NCI-H510A (cell line): ENCODE results near the gene ACOX2.

Source experiments
- DNase-seq: peaks from one replicate; lab custom pipeline; 2025; lab: John Stamatoyannopoulos, UW

The ACOX2 gene

GRCh38 chr3:58536501-58537411, at the start of gene ACOX2:
ACOX2 (minus strand) TSS chr3:58537190; CDS start chr3:58535106, 2,084 bp downstream.
- no peak for DNase-seq

GRCh38 chr3:58585994-58586393, 49.0 kb upstream of the ACOX2 start:
- DNase-seq = no peak

DNA sequence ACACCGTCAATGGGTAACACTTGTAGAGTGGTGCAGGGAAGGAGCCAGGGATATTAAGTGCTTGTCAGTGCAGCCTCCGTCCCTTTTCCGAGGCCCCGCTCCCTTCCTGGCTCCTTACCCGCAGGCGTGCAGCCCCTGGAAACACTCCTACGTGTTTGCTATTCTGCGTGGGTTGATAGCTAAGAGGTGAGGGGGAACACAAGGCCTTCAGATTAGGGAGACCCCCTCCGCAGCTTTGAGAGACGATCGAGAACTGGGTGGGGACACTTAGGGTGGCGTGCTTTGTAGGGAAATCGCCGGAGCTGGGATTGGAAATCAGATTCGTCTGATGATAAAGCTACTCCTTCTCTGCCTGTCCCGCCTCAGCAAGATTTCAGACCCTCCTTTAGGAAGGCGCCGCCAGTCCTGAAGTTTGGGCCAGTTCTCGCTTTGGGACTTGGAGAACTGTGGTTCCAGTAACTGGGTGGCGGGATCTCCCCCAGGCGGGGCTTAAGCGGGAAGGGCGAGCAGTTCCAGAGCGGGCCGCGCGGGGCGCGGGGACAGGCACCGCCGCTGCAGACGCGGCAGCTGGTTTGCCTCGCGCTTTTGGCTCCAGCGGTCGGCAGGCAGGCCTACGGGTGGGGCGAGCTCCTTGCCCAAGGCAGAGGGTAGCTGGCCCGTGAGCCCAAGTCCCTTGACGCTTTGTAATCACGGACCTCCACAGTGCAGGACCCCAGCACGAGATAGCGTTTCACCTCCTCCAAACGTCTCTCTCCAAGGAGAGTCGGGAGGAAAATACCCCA, 48.2 kb upstream of the ACOX2 start:
- DNase-seq = peak; percentile 55

DNA sequence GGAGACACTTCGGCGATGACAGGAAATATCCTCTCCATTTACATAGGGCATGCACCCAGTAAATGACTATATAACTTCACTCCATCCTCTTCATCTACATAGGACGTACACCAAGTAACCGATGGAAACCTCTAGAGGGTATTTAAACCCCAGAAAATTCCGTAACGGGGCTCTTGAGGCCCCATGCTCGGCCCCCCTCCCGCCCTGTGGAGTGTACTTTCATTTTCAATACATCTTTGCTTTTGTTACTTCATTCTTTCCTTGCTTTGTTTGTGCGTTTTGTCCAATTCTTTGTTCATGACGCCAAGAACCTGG, 47.7 kb upstream of the ACOX2 start:
- DNase-seq = no peak

DNA sequence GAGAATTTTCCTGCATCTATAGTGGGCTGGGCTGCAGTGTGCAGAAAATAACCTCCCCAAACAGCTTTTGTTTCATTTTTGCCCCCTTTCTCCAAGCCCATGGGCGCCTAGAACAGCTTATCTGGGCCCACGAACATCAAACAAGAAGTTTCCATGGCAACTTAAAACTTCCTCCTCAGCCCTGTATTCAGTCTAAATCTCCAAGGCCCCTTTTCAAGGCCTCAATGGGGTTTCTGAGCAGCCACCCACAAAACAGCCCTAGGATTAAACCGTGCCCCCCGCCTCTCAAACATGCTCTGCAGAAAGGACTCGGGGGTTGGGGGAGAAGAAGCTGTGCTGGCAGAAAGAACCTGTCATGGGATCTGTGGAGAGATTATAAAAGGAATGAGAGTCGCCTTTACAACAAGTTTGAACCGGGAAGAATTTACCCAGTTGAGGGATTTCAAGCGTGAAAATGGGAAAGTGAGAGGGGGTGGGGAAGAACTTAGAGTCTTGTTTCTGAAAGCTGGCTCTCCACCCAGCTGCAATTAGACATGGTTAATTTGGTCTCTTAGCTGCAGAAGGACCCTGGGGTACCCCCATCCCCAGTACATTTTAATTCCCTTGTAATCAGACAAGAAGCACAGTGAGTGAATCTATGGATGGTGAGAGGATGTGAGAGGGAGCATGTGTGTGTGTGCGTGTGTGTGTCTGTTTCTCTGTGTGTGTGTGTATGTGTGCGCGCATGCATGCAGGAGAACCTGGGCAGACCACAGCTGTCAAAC, 44.5 kb upstream of the ACOX2 start:
- DNase-seq = no peak

DNA sequence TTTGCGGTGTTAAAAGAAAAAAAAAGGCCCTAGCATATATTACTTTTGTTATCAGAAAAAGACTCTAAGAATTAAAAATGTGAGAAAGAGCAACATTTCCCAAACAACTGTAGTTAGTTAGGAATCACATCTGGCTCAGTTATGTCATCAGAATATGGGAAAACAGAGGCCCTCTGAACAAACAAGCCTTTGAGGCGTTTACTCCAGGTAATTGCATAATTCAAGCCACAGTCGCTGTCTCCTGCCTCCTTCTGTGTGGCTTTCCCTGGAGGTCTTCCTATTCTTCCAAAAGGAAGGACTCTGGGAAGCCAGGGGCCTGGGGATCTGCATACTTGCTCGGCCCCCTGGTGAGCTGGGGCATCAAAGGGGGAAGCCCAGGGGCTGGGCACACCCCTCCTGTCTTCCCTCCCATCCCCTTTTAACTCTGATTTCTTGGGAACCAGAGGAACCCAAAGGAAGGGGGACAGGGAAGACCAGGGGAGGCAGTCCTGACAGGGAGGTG, 43.9 kb upstream of the ACOX2 start:
- no peak for DNase-seq

DNA sequence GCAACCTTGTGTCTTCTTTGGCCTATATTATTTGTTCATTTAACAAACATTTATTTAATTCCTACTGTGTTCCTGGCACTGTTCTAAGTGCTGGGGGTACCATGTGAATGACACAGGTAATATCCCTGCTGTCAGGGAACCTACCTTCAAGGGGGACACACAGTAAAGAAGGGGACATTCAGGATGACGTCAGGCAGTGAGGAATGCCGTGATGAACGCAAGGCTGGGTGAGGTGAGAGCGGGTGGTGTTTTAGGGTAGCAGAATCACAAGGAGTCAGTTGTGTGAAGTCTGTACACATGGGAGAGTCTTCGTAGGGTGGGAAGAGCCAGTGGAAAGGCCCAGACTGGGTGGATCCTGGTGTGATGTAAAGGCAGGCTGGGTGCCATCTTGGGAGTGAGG, 41.9 kb upstream of the ACOX2 start:
- DNase-seq = no peak

- DNase-seq = no peak
These were observed 40.4 kb upstream of the ACOX2 start, which contains the start of gene FAM107A for GRCh38 chr3:58577269-58577821. FAM107A (minus strand) TSS chr3:58577391; CDS start chr3:58569860, 7,531 bp downstream.

DNA sequence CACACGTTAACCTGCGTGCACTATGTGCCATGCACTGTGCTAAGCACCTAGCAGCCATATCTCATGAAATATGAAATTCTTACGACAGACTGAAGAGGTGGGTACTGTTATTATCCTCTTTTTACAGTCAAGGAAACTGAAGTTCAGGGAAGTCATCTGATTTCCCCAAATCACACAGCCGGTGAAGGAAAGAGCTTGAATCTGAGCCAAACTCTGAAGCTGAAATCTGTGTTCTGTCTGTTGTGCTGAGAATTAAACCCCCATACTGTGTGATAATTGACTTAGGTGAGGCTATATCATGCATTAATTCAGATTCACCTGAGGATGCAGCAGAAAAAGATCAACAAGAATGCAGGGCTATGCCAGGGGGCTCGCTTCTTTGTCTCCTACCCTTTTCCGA, 39.7 kb upstream of the ACOX2 start:
- DNase-seq = no peak

DNA sequence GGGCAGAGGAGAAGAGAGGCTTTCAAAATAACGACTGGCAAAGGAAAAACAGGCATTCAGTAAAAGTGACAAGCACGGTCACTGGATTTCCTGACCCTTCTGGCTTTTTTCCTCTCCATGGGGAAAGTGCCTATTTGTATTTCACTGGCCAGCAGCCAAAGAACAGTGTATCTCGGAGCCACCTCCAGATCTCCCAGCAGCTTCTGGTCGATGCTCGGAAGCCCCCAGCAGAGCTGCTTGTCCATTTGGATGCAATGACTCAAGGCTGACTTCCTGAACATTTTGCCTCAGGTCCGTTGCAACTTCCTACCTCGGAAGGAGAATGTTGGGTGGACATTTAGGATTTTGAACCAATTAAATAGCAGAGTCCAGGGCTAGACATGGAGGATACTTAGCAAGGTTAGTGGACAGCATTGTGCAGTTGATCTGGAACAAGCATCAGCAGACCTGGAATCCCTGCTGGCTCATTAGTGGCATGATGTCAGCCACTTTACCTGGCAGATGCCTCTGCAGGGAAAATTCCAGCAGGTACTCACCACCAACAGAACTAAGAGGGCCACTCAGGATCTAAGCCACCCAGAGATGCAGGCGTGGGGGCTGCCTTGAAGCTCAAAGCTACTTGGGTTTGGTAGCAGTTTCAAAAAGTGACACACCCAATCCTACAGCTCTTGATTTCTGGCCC, 39.1 kb upstream of the ACOX2 start:
- DNase-seq = no peak

DNA sequence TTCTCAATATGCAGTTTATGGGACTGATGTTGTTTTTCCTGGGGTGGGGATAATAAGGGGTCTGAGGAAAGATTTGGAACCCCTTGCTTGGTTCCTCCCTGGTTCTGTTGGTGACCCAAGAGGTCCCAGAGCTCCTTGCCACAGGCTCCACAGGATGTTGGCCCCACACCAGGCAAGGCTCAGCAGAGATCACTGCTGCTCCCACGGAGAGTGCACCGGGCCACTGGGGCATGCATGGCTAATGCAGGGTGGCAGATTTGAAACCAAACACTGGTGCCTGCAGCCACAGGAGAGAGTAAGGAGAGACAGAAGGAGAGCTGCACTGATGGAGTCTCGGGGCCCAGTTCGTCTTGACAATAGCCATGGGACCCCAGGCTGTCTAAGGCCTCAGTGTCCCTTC, 37.7 kb upstream of the ACOX2 start:
- no peak for DNase-seq

DNA sequence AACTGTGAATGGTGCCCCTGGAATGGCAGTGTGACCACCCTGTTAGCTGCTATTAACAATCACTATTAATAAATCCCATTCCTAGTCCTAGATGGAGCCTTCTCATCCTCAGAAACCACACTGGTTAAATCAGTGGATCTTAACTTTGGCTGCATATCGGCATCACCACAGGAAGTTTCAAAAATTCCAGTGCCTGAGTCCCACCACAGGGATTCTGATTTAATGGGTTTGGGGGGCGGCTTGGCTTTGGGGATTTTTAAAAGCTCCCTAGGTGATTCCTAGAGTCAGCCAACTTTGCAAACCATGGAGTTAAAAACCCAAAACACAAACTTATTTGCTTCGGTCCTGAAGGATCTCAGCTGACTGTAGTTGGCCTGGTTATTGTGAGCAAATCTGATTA, 37.1 kb upstream of the ACOX2 start:
- no peak for DNase-seq

GRCh38 chr3:58573640-58574039, 36.6 kb upstream of the ACOX2 start:
- no peak for DNase-seq

GRCh38 chr3:58572634-58573230, 35.7 kb upstream of the ACOX2 start:
- DNase-seq = no peak

DNA sequence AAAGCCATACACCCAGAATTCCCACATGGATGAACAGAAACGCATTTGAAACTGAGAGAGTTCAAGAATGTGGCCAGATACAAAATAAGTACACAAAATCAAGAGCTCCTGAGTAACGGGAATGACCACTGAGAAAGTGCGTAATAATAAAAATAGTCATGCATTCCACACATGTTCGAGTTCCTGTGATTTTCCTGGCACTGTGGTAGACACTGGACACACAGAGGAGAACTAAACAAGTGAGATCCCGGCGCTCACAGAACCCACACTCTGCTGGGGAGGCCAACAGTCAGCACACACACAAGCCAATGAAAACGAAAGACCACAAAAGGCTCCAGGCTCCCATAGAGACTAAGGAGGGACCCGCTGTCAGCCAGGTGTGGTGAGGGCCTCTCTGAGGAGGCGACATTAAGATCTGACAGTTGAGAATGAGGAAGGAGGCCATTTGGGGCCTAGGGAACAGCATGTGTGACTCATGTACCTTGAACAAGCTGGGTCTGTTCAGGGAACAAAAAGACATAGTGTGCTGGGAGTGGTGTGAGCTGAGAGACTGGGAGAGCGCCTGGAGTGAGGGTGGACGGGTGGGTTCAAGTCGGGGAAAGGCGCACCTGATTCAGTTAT, 35.1 kb upstream of the ACOX2 start:
- DNase-seq = no peak

DNA sequence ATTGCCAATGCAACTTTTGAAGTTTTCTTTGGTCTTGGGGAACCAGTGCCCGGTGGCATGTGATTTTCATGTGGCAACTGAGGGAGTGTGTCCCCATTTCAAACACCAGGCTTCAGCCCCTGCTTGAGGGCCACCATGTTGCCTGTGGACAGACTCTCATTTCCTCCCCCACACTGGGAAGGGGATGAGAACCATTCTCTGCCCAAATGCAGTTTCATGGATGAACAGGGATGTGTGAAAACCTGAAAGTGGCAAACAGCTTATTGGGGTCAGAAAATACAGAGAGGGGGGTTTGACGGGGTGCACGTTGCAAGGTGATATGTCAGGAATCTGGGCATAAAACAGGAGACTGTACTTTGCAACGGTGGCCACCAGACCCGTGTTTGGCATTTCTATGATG, 33.9 kb upstream of the ACOX2 start:
- DNase-seq = no peak

DNA sequence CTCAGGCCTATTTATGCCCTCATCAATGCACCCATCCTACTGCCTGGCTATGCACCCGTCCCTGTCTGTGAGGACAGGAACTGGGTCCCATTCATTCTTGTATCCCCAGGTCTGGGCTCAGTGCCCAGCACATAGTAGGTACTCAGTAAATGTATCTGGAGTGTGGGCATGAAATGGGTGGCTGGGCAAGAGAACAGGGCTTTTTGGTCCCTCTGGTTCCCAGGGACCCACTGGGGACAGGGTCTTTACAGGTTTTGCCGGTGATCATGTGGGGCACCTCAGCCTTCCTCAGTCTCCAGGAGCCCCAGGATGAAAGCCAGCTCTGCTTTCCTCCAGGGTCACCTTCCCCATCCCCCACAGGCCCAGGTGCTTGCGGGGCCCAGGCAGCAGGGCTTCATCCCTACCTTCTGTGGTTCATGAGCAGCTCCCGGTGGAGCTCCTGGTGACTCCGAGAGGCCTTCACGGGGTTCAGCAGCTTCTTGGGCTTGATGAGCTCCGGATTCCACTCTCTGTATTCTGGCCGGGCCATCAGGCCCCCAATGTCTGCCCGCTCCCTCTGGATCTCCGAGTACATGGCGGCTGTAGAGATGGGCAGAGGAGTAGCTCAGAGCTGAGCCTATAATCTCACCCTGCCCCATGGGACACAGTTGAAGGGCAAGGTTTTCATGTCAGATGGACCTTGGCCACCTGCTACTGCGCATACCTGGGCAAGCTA, 32.5 kb upstream of the ACOX2 start:
- DNase-seq = no peak

- DNase-seq = no peak
These were observed 31.7 kb upstream of the ACOX2 start for GRCh38 chr3:58568572-58569286.

DNA sequence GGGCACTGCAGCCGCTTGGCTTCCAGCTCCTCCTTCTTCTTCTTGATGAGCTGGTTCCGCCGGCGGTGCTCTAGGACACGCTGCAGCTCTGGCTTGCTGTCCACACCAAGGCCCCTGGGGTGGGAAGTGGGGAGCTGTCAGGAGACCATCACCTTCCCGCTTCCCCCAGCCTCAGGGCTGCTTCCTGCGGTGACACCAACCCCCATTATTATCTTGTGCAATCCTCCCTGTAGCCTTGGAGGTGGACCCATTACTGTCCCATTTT, 30.2 kb upstream of the ACOX2 start:
- no peak for DNase-seq
